T-cell (primary cell): ENCODE results near the gene SNF8. TPM values are rescaled to one million over a fixed set of nuclear protein-coding genes. Genes with fewer than 3 reads are reported as not detected.

Source experiments
- ATAC-seq, 4 experiments: fragments of 200-7000 bp in 3 of 4; fragments of 150-1000 bp in 1 of 4; cut with Tn5 transposase; replicated peaks in 1 of 4; 1 replicate in 3 of 4; 2 replicates in 1 of 4; pipeline ENCODE4 v1.10.0; 2021; ENCODE audit warnings: moderate library complexity in 3 of 4, mild to moderate bottlenecking in 2 of 4, moderate number of reproducible peaks in 1 of 4
- CTCF ChIA-PET, 2 donors: fragments of 300-600 bp; sonication (Branson Sonifier 250); formaldehyde crosslinking; loops; one replicate each; lab custom pipeline; 2022; ENCODE audit warnings: antibody characterized with exemption in 2 of 2; lab: Charles Lee
- POLR2A ChIA-PET, 2 donors: fragments of 300-600 bp; sonication (Branson Sonifier 250); formaldehyde crosslinking; loops; one replicate each; lab custom pipeline; 2022; ENCODE audit warnings: antibody characterized with exemption in 2 of 2; lab: Charles Lee
- DNase-seq, 35 experiments: peaks; one replicate each; pipeline versions ENCODE4 v3.0.0 to v3.0.0-alpha.2; 2013 to 2023
- H3K27ac ChIP-seq: one replicate; pipeline ENCODE4 v1.5.1; 2013; ENCODE audit warnings: low read length
- H3K27me3 ChIP-seq, 2 experiments: replicated peaks in 1 of 2; 1 replicate in 1 of 2; 2 replicates in 1 of 2; pipeline versions ENCODE4 v1.6.1 to v1.7.0; 2013; ENCODE audit warnings: low read length in 1 of 2, mixed read lengths in 1 of 2; ENCODE audit not compliant: control insufficient read depth in 2 of 2, insufficient read depth in 2 of 2; ENCODE audit errors: extremely low read depth in 1 of 2
- H3K36me3 ChIP-seq, 2 donors: 1 replicate in 1 of 2; 2 replicates in 1 of 2; pipeline versions ENCODE4 v1.6.1 to v1.7.0; 2013; ENCODE audit warnings: low read length in 1 of 2; ENCODE audit not compliant: control insufficient read depth in 2 of 2, insufficient read depth in 1 of 2; ENCODE audit errors: extremely low read depth in 1 of 2
- H3K4me1 ChIP-seq, 2 experiments: 1 replicate in 1 of 2; 2 replicates in 1 of 2; pipeline versions ENCODE4 v1.6.1 to v1.7.0; 2013; ENCODE audit warnings: low read length in 2 of 2, mixed read lengths in 1 of 2; ENCODE audit not compliant: insufficient read depth in 2 of 2, control insufficient read depth in 1 of 2; ENCODE audit errors: extremely low read depth in 1 of 2
- H3K4me3 ChIP-seq, 2 donors: 1 replicate in 1 of 2; 2 replicates in 1 of 2; pipeline versions ENCODE4 v1.5.1 to v1.7.0; 2013; ENCODE audit warnings: mild to moderate bottlenecking in 2 of 2, low read length in 1 of 2, moderate library complexity in 1 of 2; ENCODE audit not compliant: control insufficient read depth in 1 of 2; ENCODE audit errors: extremely low read depth in 1 of 2
- H3K9me3 ChIP-seq: 2 replicates; pipeline ENCODE4 v1.7.0; 2013
- H3K27ac Mint-ChIP-seq, 2 donors: one replicate each; pipeline ENCODE4 v1.8.0; 2020 to 2021; ENCODE audit warnings: mild to moderate bottlenecking in 2 of 2, mixed read lengths in 2 of 2
- H3K27me3 Mint-ChIP-seq, 2 donors: one replicate each; pipeline ENCODE4 v1.8.0; 2021 to 2022; ENCODE audit warnings: mixed read lengths in 2 of 2
- H3K36me3 Mint-ChIP-seq: one replicate; pipeline ENCODE4 v1.8.0; 2021; ENCODE audit warnings: mixed read lengths
- H3K4me1 Mint-ChIP-seq, 3 donors: one replicate each; pipeline ENCODE4 v1.8.0; 2020 to 2022; ENCODE audit warnings: mixed read lengths in 3 of 3, mild to moderate bottlenecking in 1 of 3
- H3K4me3 Mint-ChIP-seq, 3 donors: one replicate each; pipeline ENCODE4 v1.8.0; 2020 to 2022; ENCODE audit warnings: mild to moderate bottlenecking in 3 of 3, mixed read lengths in 3 of 3, moderate library complexity in 3 of 3
- H3K9me3 Mint-ChIP-seq, 3 donors: one replicate each; pipeline ENCODE4 v1.8.0; 2020 to 2022; ENCODE audit warnings: mixed read lengths in 3 of 3
- WGBS: methylation state at CpG from one replicate; pipeline ENCODE4 v1.1.5; 2013; ENCODE audit warnings: missing lambda C conversion rate; ENCODE audit not compliant: insufficient coverage; 5-methylcytosine and 5-hydroxymethylcytosine counted together
- total RNA-seq, 35 experiments: library from RNA in 6 of 35; stranded (reverse) in 6 of 35; fragments of 120-200 nt in 1 of 35; gene quantifications; one replicate each; pipeline versions ENCODE4 v1.2.1 to v1.2.4 and lab custom pipeline; 2013 to 2026

Gene SNF8, protein sequence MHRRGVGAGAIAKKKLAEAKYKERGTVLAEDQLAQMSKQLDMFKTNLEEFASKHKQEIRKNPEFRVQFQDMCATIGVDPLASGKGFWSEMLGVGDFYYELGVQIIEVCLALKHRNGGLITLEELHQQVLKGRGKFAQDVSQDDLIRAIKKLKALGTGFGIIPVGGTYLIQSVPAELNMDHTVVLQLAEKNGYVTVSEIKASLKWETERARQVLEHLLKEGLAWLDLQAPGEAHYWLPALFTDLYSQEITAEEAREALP
- total RNA-seq = 10 to 100 TPM; 55.6 to 71.7 (median 65.3) TPM
- 61.1 TPM for total RNA-seq (2013)
- 32.0 to 82.9 (median 38.9) reads per million in 29 experiments for total RNA-seq (lab: John Stamatoyannopoulos, UW)

DNA sequence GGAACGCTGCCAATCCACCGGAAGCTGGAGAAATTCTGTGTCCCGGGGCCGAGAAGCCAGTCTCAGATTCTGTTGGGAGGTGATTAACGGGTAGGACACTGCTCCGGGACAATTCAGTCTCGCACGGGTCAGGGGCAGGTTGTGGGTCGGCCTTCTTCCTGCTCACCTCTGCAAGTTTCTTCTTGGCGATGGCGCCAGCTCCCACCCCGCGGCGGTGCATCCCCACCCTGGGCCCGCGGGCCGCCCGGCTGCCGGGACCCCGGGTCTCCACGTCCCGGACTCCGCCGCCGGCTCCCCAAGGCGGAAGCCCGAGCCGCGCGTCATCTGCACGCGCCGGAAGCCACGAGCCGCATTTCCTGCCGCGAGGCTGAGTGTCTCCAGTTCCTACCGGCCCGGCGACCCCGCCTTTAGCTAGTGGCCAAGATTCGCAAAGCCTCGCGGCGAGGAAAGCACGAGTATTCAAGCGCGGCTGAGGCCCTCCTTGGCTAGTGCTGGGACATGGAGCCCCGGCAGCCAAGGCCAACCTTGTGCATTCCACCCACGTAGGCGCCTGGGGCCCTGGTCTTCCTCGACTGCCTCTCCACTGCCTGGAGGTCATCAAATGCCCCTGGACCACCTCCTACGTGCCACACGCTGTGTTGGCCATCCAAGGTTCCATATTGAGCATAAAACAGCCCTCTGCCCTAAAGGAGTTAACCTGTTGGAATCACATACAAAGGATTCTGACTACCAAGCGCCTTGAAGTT, at the start of gene SNF8:
Gene SNF8 (minus strand): TSS at position 328 of the 746 bp plus-strand sequence. CDS start 108 bp downstream, at position 220.
- peaks cover 10% of the 10 kb centered on the region for H3K36me3 Mint-ChIP-seq
- Histone ChIP-seq H3K36me3 (peaks cover 0 to 8% of the 10 kb centered on the region in 2 donors), H3K27ac (peak within 1 kb of the TSS; percentile 96), H3K4me3 (peak within 1 kb of the TSS; percentile 97 to 99), H3K4me1 (peaks cover 3 to 32% of the 10 kb centered on the region in 2 experiments), H3K9me3 (no peaks in the 10 kb centered on the region), H3K27me3 (no peaks in the 10 kb centered on the region)
- H3K27me3 Mint-ChIP-seq = peaks cover 0 to 2% of the 10 kb centered on the region in 2 donors
- POLR2A ChIA-PET = interaction anchor here (0.6 to 1.5 kb wide), 5 partner anchors 36 to 246 kb away, joined by 3 to 5 read pairs (median 3); partner anchors contain the start of genes UBE2Z (in 2 of the 2) and ATP5MC1 (in 1 of the 2)
- 2% methylated on average over 53 of the region's 55 CpGs for WGBS
- H3K9me3 Mint-ChIP-seq = no peaks in the 10 kb centered on the region
- peak; percentile 92 to 97 (median 96) for ATAC-seq
- peak; percentile 80 to 95 (median 91) for DNase-seq
- peak within 1 kb of the TSS; percentile 90 for H3K27ac Mint-ChIP-seq
- CTCF ChIA-PET = interaction anchor here in 1 of 2 donors (1.1 kb wide), 1 partner anchor 80 kb away, joined by 3 read pairs; no protein-coding TSS in a partner anchor
- peak within 1 kb of the TSS; percentile 88 to 97 (median 93) for H3K4me3 Mint-ChIP-seq
- peaks cover 15 to 30% (median 15%) of the 10 kb centered on the region in 3 donors for H3K4me1 Mint-ChIP-seq

DNA sequence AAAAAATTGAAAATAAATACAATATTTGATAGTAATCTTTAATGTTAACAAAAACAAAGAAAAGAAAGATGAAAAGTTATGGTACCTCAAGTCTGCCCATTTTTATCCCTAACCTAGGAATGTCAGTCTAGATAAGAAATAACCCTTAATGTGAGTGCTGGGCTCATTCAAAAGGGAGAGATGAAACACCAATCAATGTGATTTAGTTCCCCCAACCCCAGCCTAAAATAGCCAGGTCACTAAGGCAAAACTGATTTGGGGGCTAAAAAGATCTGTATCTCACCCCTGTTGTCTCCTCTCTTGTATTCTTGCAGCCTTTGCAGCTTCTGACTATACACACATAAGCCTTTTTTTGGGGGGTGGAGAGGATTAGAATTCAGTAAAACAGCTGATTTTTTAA, 49.3 kb upstream of the SNF8 start:
- no peak overlapping the region for H3K27ac Mint-ChIP-seq
- peaks cover 16 to 36% of the 10 kb centered on the region in 2 experiments for H3K4me1 ChIP-seq
- no peaks in the 10 kb centered on the region for H3K36me3 ChIP-seq
- POLR2A ChIA-PET = no interaction called here
- peaks cover 13 to 48% of the 10 kb centered on the region in 2 experiments for H3K27me3 ChIP-seq
- no peak overlapping the region for H3K4me3 ChIP-seq
- H3K9me3 Mint-ChIP-seq = no peaks in the 10 kb centered on the region
- H3K36me3 Mint-ChIP-seq = no peaks in the 10 kb centered on the region
- H3K27ac ChIP-seq = no peak overlapping the region
- no peak for ATAC-seq
- no peak for DNase-seq
- no peak overlapping the region for H3K4me3 Mint-ChIP-seq
- H3K4me1 Mint-ChIP-seq = peaks cover 25 to 33% (median 27%) of the 10 kb centered on the region in 3 donors
- CTCF ChIA-PET = no interaction called here
- H3K27me3 Mint-ChIP-seq = peaks cover 56 to 72% of the 10 kb centered on the region in 2 donors
- H3K9me3 ChIP-seq = no peaks in the 10 kb centered on the region

DNA sequence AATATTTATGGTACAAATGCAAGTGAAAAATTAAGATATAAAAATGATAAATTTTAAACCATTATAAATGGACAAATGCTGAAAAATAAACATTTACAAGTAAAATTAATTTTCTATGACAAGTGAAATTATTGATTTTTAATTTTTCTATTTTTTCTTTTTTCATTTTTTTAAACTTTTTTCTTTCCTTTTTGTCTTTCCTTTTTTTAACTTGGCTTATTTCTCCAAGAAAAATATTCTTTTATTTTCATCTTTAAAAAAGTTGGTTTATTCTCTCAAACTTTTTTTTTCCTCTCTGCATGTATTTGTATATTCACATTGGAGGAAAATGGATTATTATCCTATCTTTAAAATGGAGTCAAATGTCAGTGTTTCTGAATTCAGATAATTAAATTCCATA, 48.7 kb upstream of the SNF8 start:
- Mint-ChIP-seq H3K27me3 (peaks cover 51 to 66% of the 10 kb centered on the region in 2 donors), H3K36me3 (no peaks in the 10 kb centered on the region), H3K27ac (no peak overlapping the region), H3K9me3 (no peaks in the 10 kb centered on the region), H3K4me1 (peaks cover 19 to 28% (median 22%) of the 10 kb centered on the region in 3 donors), H3K4me3 (no peak overlapping the region)
- H3K27ac ChIP-seq = no peak overlapping the region
- H3K4me1 ChIP-seq = peaks cover 16 to 31% of the 10 kb centered on the region in 2 experiments
- ATAC-seq (no peak), DNase-seq (no peak)
- H3K9me3 ChIP-seq = no peaks in the 10 kb centered on the region
- ChIA-PET CTCF (no interaction called here), POLR2A (no interaction called here)
- H3K27me3 ChIP-seq = peaks cover 13 to 48% of the 10 kb centered on the region in 2 experiments
- no peaks in the 10 kb centered on the region for H3K36me3 ChIP-seq
- H3K4me3 ChIP-seq = no peak overlapping the region

DNA sequence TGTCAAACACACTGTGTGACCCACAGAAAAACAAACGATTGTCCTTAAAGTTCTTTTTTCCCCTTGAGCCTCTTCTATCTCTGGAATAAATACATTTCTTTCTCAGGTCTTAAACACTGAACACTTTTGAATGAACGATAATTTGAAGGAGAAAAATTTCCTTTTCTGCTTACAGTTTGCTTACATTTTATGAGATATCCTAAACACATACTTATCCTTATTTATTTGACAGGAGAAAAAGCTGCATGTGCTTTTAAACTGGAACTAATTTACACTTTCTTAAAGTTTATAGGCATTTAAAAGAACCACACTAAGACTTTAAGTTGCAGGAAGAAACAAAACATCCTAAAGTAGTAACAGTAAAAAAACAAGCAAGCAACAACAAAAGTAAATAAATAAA, 47.8 kb upstream of the SNF8 start:
- Histone ChIP-seq H3K4me3 (no peak overlapping the region), H3K9me3 (no peaks in the 10 kb centered on the region), H3K27ac (no peak overlapping the region), H3K36me3 (no peaks in the 10 kb centered on the region), H3K27me3 (peaks cover 17 to 44% of the 10 kb centered on the region in 2 experiments), H3K4me1 (peaks cover 12 to 23% of the 10 kb centered on the region in 2 experiments)
- H3K27ac Mint-ChIP-seq = peak overlapping the region in 1 of 2 donors; percentile 24
- no peak overlapping the region for H3K4me3 Mint-ChIP-seq
- no CpG with 5 or more reads among the region's 2 CpGs for WGBS
- H3K36me3 Mint-ChIP-seq = no peaks in the 10 kb centered on the region
- H3K4me1 Mint-ChIP-seq = peaks cover 13 to 20% (median 16%) of the 10 kb centered on the region in 3 donors
- ChIA-PET POLR2A (interaction anchor here in 1 of 2 donors (0.6 kb wide), 1 partner anchor 50 kb away, joined by 4 read pairs; no protein-coding TSS in a partner anchor), CTCF (no interaction called here)
- ATAC-seq = no peak
- H3K9me3 Mint-ChIP-seq = no peaks in the 10 kb centered on the region
- H3K27me3 Mint-ChIP-seq = peaks cover 49 to 62% of the 10 kb centered on the region in 2 donors
- no peak for DNase-seq

DNA sequence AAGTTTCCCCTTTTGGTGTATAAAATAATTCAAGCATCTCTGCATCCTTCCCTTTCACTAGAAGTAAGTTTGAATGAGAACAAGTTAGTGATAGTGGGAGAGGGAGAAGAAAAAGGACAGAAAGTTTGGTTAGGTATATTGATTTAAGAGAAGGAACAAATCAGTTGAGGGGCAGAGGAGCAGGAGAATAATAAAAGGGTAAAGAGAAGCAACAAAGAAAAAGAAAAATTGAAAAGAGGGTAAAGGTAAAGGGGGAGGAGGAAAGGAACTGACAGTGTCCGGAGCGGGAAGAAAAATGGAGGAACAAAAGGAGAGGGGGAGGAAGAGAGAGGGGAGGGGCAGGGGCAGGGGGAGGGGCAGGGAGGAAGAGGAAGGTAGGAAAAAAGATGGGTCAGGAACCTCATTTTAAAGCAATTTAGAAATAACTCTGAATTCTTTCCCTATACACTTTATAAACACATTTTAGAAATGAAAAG, 46.3 kb upstream of the SNF8 start:
- Mint-ChIP-seq H3K9me3 (no peaks in the 10 kb centered on the region), H3K27me3 (peaks cover 42 to 55% of the 10 kb centered on the region in 2 donors), H3K4me1 (peaks cover 3 to 9% (median 6%) of the 10 kb centered on the region in 3 donors), H3K36me3 (no peaks in the 10 kb centered on the region), H3K27ac (no peak overlapping the region), H3K4me3 (no peak overlapping the region)
- H3K9me3 ChIP-seq = no peaks in the 10 kb centered on the region
- DNase-seq (no peak), ATAC-seq (no peak)
- H3K27ac ChIP-seq = no peak overlapping the region
- H3K4me1 ChIP-seq = peaks cover 4 to 8% of the 10 kb centered on the region in 2 experiments
- ChIA-PET CTCF (no interaction called here), POLR2A (no interaction called here)
- peaks cover 14 to 36% of the 10 kb centered on the region in 2 experiments for H3K27me3 ChIP-seq
- no peak overlapping the region for H3K4me3 ChIP-seq
- no peaks in the 10 kb centered on the region for H3K36me3 ChIP-seq
- no CpG with 5 or more reads among the region's 2 CpGs for WGBS

DNA sequence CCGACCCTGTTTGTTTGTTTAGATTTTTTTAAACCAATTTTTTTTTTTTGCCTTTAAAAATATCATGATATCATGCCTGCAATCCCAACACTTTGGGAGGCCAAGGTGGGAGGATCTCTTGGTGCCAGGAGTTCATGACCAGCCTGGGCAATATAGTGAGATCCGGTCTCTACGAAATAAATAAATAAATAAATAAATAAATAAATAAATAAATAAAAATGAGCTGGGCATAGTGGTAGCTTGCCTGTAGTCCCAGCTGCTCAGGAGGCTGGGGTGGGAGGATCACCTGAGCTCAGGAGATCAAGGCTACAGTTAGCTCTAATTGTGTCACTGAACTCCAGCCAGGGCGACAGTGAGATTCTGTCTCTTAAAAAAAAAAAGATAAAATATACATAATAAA, 44.5 kb upstream of the SNF8 start:
- no peak for DNase-seq
- Mint-ChIP-seq H3K27me3 (peaks cover 34 to 49% of the 10 kb centered on the region in 2 donors), H3K4me1 (no peaks in the 10 kb centered on the region), H3K9me3 (no peaks in the 10 kb centered on the region), H3K36me3 (no peaks in the 10 kb centered on the region), H3K27ac (no peak overlapping the region), H3K4me3 (no peak overlapping the region)
- Histone ChIP-seq H3K27me3 (peaks cover 10 to 32% of the 10 kb centered on the region in 2 experiments), H3K9me3 (no peaks in the 10 kb centered on the region), H3K36me3 (no peaks in the 10 kb centered on the region), H3K27ac (no peak overlapping the region), H3K4me3 (no peak overlapping the region), H3K4me1 (no peaks in the 10 kb centered on the region)
- POLR2A ChIA-PET = no interaction called here
- no peak for ATAC-seq
- CTCF ChIA-PET = interaction anchor here in 1 of 2 donors (0.6 kb wide), 1 partner anchor 464 kb away, joined by 3 read pairs; no protein-coding TSS in a partner anchor
- WGBS = no CpG with 5 or more reads among the region's 4 CpGs
